NCI-H1105 treated with DMSO at 0.1 percent for 48 hours (cell line): ENCODE results near the gene WDR81.
"Not testable (repeated sequence)": the region's sequence is repeated elsewhere in the genome, so short reads cannot be mapped to it uniquely, and the experiment has no call there.

Experiments
- DNase-seq: peaks from one replicate; lab custom pipeline; 2025; lab: John Stamatoyannopoulos, UW

Gene WDR81

DNA sequence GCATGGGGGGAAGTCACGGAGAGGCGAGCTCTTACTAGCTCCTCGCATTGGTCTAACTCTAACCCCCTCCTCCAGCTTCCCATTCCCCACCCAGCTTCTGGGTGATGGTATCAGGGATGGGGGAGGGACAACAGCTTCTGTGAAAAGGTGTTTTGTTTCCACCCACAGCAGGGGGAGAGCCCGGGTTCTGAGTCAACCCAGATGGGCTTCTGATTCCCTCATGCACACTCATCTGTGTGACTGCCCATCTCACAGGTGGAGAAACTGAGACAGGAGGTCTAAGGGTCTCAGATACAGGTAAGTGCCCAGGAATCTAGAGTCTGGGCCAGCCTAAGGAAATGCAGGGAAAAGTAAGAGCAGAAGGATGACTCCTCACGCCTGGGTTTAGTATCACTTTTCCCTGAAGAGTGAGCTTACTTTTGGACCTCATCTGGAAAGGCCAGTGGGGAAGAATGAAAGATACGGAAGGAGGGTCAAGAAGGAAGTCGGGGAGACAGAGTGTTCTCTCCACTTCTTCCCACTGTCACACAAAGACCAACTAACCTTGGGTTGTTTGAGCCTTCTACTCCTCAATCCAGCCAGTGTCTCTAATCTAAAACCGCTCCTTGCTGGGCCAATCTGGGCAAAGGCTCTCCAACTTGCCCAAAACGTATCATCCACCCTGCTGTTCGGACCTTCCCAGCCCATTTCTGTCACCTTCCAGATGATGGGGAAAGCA, 11.2 kb upstream of the WDR81 start:
- DNase-seq, result no peak

GRCh38 chr17:1713878-1714426, 10.6 kb upstream of the WDR81 start:
- DNase-seq, result no peak

GRCh38 chr17:1714427-1714979, 10.0 kb upstream of the WDR81 start:
- no peak for DNase-seq

- DNase-seq, result no peak
Observed at GRCh38 chr17:1714980-1715802, 9.3 kb upstream of the WDR81 start.

DNA sequence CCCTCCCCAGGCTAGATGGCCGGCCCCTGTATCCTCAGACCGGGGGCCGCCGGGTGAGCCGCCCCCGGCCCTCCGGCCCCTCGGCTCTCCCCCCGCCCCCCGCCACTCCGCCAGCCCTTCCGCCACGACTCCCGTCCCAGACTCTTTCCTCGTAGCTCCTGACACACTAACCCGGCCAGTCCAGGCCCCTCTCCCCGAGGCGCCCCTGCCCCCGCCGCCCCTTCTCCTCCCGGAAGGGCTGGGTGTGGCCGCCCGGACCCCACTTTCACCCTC, 8.8 kb upstream of the WDR81 start:
- no peak for DNase-seq

- peak; percentile 94 for DNase-seq
Observed at GRCh38 chr17:1716076-1716911, 8.2 kb upstream of the WDR81 start.

- DNase-seq, result peak; percentile 93
Observed at GRCh38 chr17:1716912-1717695, 7.4 kb upstream of the WDR81 start.

- no peak for DNase-seq
Observed at GRCh38 chr17:1718362-1719165, 5.9 kb upstream of the WDR81 start.

DNA sequence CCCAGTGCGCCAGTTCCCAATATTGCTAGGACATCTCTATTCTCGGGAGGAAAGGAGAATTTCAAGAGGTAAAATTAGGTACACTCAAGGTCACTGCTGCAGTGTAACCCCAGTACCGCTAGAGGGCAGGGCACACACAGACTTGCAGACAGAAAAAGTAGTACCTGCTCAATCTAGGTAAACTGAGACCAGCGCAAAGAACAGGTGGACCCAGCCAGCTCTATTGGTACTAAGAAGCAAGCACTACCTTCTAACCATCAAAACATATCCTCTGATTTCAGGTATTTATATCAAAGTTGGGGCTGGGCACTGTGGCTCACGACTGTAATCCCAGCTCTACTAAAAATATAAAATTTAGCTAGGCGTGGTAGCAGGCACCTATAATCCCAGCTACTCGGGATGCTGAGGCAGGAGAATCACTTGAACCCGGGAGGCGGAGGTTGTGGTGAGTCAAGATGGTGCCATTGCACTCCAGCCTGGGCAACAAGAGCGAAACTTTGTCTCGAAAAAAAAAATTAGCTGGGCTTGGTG, 3.6 kb upstream of the WDR81 start:
- DNase-seq, result peak; percentile 18

DNA sequence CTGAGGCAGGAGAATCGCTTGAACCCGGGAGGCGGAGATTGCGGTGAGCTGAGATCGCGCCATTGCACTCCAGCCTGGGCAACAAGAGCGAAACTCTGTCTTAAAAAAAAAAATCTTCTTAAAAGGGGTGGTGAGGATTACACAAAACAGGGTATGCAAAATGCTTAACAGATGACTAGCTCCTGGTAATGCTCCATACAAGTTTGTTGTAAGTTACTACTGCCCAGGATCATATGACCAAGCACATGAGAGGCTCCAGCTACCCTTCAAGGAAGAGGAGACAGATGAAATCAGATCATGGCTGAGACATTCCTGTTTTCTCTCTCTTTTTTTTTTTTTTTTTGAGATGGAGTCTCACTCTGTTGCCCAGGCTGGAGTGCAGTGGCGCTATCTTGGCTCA, 2.5 kb upstream of the WDR81 start:
- not testable (repeated sequence) for DNase-seq

DNA sequence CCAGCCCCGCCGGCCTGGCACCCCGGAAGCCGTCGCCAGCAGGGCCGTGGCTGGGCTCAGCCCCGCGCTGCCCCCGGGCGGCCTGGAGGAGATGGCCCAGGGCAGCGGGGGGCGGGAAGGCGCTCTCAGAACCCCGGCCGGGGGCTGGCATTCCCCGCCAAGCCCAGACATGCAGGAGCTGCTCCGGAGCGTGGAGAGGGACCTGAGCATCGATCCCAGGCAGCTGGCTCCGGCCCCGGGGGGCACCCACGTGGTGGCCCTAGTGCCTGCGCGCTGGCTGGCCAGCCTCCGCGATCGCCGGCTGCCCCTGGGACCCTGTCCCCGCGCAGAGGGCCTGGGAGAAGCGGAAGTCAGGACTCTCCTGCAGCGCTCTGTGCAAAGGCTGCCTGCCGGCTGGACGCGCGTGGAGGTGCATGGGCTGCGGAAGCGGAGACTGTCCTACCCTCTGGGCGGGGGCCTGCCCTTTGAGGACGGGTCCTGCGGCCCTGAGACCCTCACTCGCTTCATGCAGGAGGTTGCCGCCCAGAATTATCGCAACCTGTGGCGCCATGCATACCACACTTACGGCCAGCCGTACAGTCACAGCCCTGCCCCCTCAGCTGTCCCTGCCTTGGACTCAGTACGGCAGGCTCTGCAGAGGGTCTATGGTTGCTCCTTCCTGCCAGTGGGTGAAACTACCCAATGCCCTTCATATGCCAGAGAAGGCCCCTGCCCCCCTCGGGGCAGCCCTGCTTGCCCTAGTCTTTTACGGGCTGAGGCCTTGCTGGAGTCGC, 551 bp downstream of the WDR81 start:
- no peak for DNase-seq

- DNase-seq, result no peak
Observed at GRCh38 chr17:1725642-1726511, 1.4 kb downstream of the WDR81 start.

- no peak for DNase-seq
Observed at GRCh38 chr17:1726626-1727257, 2.2 kb downstream of the WDR81 start.

DNA sequence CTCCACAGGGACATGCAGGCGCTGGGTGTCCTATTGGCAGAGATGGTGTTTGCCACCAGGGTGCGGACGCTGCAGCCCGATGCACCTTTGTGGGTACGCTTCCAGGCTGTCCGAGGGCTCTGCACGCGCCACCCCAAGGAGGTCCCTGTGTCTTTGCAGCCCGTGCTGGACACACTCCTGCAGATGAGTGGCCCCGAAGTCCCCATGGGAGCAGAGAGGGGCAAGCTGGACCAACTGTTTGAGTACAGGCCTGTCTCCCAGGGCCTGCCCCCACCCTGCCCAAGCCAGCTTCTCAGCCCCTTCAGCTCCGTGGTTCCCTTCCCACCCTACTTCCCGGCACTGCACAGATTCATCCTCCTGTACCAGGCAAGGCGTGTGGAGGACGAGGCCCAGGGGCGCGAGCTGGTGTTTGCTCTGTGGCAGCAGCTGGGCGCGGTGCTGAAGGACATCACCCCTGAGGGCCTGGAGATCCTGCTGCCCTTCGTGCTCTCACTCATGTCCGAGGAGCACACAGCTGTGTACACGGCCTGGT, 2.8 kb downstream of the WDR81 start:
- no peak for DNase-seq

GRCh38 chr17:1727876-1728630, 3.5 kb downstream of the WDR81 start:
- DNase-seq, result no peak

GRCh38 chr17:1729966-1730325, 5.4 kb downstream of the WDR81 start:
- no peak for DNase-seq
